Activated CD8-positive, alpha-beta T cell treated with anti-CD3 and anti-CD28 coated beads for 36 hours (primary cell): ENCODE data around the gene MTMR3. TPM values are rescaled to one million over a fixed set of nuclear protein-coding genes. Genes with fewer than 3 reads are reported as not detected.

Experiments
- ATAC-seq: fragments of 200-7000 bp; cut with Tn5 transposase; one replicate; pipeline ENCODE4 v1.10.0; 2021; ENCODE audit warnings: mild to moderate bottlenecking, moderate library complexity
- CTCF ChIA-PET: fragments of 350-600 bp; sonication (Branson Sonifier 250); formaldehyde crosslinking; loops from one replicate; lab custom pipeline; 2021; ENCODE audit warnings: antibody characterized with exemption; lab: Charles Lee
- POLR2A ChIA-PET: fragments of 350-600 bp; sonication (Branson Sonifier 250); formaldehyde crosslinking; loops from one replicate; lab custom pipeline; 2021; ENCODE audit warnings: antibody characterized with exemption; lab: Charles Lee
- DNase-seq: peaks from one replicate; pipeline ENCODE4 v3.0.0-alpha.2; 2020
- H3K27ac Mint-ChIP-seq: one replicate; pipeline ENCODE4 v1.8.0; 2021; ENCODE audit warnings: mild to moderate bottlenecking, mixed read lengths
- H3K27me3 Mint-ChIP-seq: one replicate; pipeline ENCODE4 v1.8.0; 2021; ENCODE audit warnings: mixed read lengths
- H3K36me3 Mint-ChIP-seq: one replicate; pipeline ENCODE4 v1.8.0; 2021; ENCODE audit warnings: low read depth, mixed read lengths
- H3K4me1 Mint-ChIP-seq: one replicate; pipeline ENCODE4 v1.8.0; 2021; ENCODE audit warnings: low read depth, mixed read lengths
- H3K4me3 Mint-ChIP-seq: one replicate; pipeline ENCODE4 v1.8.0; 2021; ENCODE audit warnings: mild to moderate bottlenecking, moderate library complexity, mixed read lengths
- H3K9me3 Mint-ChIP-seq: one replicate; pipeline ENCODE4 v1.8.0; 2021; ENCODE audit warnings: mixed read lengths
- CTCF ChIP-seq: fragments of 200-600 bp; IDR thresholded peaks from one replicate; pipeline ENCODE4 v1.8.0; 2022; ENCODE audit warnings: antibody characterized with exemption, mild to moderate bottlenecking
- intact Hi-C: fragments of 100-400 bp; cut with micrococcal nuclease; formaldehyde crosslinking; loops from one replicate; pipeline ENCODE4 v1.10.0; 2022
- total RNA-seq, 2 experiments: library from RNA; stranded (reverse); gene quantifications; one replicate each; pipeline ENCODE4 v1.2.3, GENCODE V29; 2021

MTMR3 gene
- total RNA-seq, 2 experiments from 2014 or later = 19.5 to 21.3 TPM

- no peak for TF ChIP-seq CTCF
- no peak overlapping the region for H3K27ac Mint-ChIP-seq
- no peaks in the 10 kb centered on the region for H3K9me3 Mint-ChIP-seq
- ATAC-seq (no peak), DNase-seq (no peak)
- H3K4me3 Mint-ChIP-seq = no peak overlapping the region
- H3K36me3 Mint-ChIP-seq = no peaks in the 10 kb centered on the region
- H3K27me3 Mint-ChIP-seq = no peaks in the 10 kb centered on the region
- intact Hi-C loops = loop anchor here (10.0 kb wide), 1 partner anchor 134 kb away; no protein-coding TSS in a partner anchor
- POLR2A ChIA-PET = interaction anchor here (0.6 kb wide), 2 partner anchors 26 to 511 kb away, joined by 3 read pairs; no protein-coding TSS in a partner anchor
- CTCF ChIA-PET = interaction anchor here (0.6 to 2.2 kb wide), 4 partner anchors 80 to 382 kb away, joined by 3 to 12 read pairs (median 4); partner anchors contain the start of genes UQCR10 and ZMAT5
- H3K4me1 Mint-ChIP-seq = peaks cover 2% of the 10 kb centered on the region
Measured at GRCh38 chr22:30008401-30008800, 125.4 kb downstream of the MTMR3 start.

- H3K36me3 Mint-ChIP-seq = peaks cover 3% of the 10 kb centered on the region
- H3K27ac Mint-ChIP-seq = no peak overlapping the region
- TF ChIP-seq CTCF = no peak
- H3K4me1 Mint-ChIP-seq = peaks cover 2% of the 10 kb centered on the region
- ChIA-PET CTCF (no interaction called here), POLR2A (no interaction called here)
- ATAC-seq (no peak), DNase-seq (no peak)
- no peaks in the 10 kb centered on the region for H3K27me3 Mint-ChIP-seq
- H3K9me3 Mint-ChIP-seq = no peaks in the 10 kb centered on the region
- no peak overlapping the region for H3K4me3 Mint-ChIP-seq
- intact Hi-C loops = loop anchor here (10.0 kb wide), 1 partner anchor 135 kb away; no protein-coding TSS in a partner anchor
Measured at GRCh38 chr22:30009478-30009877, 126.5 kb downstream of the MTMR3 start.

- intact Hi-C loops = loop anchor here (10.0 kb wide), 1 partner anchor 196 kb away; no protein-coding TSS in a partner anchor
- no peak overlapping the region for H3K4me3 Mint-ChIP-seq
- H3K36me3 Mint-ChIP-seq = peaks cover 5% of the 10 kb centered on the region
- H3K27ac Mint-ChIP-seq = no peak overlapping the region
- DNase-seq (no peak), ATAC-seq (no peak)
- TF ChIP-seq CTCF = no peak
- no peaks in the 10 kb centered on the region for H3K9me3 Mint-ChIP-seq
- POLR2A ChIA-PET = no interaction called here
- H3K4me1 Mint-ChIP-seq = peaks cover 2% of the 10 kb centered on the region
- CTCF ChIA-PET = no interaction called here
- no peaks in the 10 kb centered on the region for H3K27me3 Mint-ChIP-seq
Measured at GRCh38 chr22:30010789-30011405, 127.9 kb downstream of the MTMR3 start.

- CTCF ChIA-PET = interaction anchor here (1.6 to 5.9 kb wide), 2 partner anchors 9 to 76 kb away, joined by 4 to 43 read pairs; no protein-coding TSS in a partner anchor
- H3K4me3 Mint-ChIP-seq = no peak overlapping the region
- peaks cover 12% of the 10 kb centered on the region for H3K36me3 Mint-ChIP-seq
- intact Hi-C loops = loop anchor here (10.0 kb wide), 1 partner anchor 198 kb away; no protein-coding TSS in a partner anchor
- no peak for ATAC-seq
- no peak for DNase-seq
- H3K9me3 Mint-ChIP-seq = no peaks in the 10 kb centered on the region
- H3K27me3 Mint-ChIP-seq = no peaks in the 10 kb centered on the region
- no peak overlapping the region for H3K27ac Mint-ChIP-seq
- no peak for TF ChIP-seq CTCF
- H3K4me1 Mint-ChIP-seq = peaks cover 2% of the 10 kb centered on the region
- POLR2A ChIA-PET = no interaction called here
Measured at GRCh38 chr22:30013201-30013600, 130.2 kb downstream of the MTMR3 start.

- Mint-ChIP-seq H3K27ac (no peak overlapping the region), H3K4me1 (no peaks in the 10 kb centered on the region), H3K9me3 (no peaks in the 10 kb centered on the region), H3K4me3 (no peak overlapping the region), H3K36me3 (peaks cover 14% of the 10 kb centered on the region), H3K27me3 (no peaks in the 10 kb centered on the region)
- ChIA-PET CTCF (interaction anchor here (5.9 kb wide), 1 partner anchor 10 kb away, joined by 43 read pairs; no protein-coding TSS in a partner anchor), POLR2A (no interaction called here)
- DNase-seq = no peak
- no peak for TF ChIP-seq CTCF
- intact Hi-C loops = loop anchor here (10.0 kb wide), 1 partner anchor 199 kb away; no protein-coding TSS in a partner anchor
- ATAC-seq = no peak
Measured at GRCh38 chr22:30014244-30014643, 131.3 kb downstream of the MTMR3 start.
